GM12892 (cell line): ENCODE data around the gene PRKD1.

Experiments used
- DNase-seq: peaks from one replicate; pipeline ENCODE4 v3.0.0; 2011; ENCODE audit not compliant: insufficient read length
- FAIRE-seq: peaks from 2 replicates; lab custom pipeline; 2011; peaks lifted over from hg19 to GRCh38; lab: Jason Lieb, UNC
- POLR2A ChIP-seq: IDR thresholded peaks from 2 replicates; pipeline ENCODE4 v1.6.1; 2011; ENCODE audit warnings: low read depth, low read length, control low read depth
- POLR2AphosphoS5 ChIP-seq: IDR thresholded peaks from 2 replicates; pipeline ENCODE4 v1.6.1; 2011; ENCODE audit warnings: low read depth, low read length, control low read depth
- TAF1 ChIP-seq: IDR thresholded peaks from 2 replicates; pipeline ENCODE4 v1.6.1; 2011; ENCODE audit warnings: low read depth, mild to moderate bottlenecking, control low read depth, low read length, borderline replicate concordance

The PRKD1 gene

DNA sequence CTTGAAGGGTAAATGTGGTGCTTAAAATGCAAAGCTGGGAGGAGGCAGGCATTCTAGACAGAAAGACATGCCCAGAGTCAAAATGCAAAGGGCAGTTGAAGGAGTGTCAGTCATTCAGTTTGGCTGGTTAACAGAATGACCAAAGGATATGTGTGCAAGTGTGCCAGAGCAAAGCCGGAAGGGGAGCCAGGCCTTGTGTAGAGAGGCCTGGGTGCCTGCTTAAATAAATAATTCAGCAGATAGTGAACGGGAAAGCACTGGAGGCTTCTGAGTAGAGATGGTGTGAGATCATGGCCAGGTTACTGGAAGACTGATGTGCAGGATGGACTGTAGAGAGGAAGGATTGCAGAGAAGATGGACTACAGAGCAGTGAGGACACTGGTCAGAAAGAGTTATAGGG is 244.9 kb downstream of the PRKD1 start:
- TF ChIP-seq POLR2A: no peak
- DNase-seq: no peak
- no peak for FAIRE-seq

DNA sequence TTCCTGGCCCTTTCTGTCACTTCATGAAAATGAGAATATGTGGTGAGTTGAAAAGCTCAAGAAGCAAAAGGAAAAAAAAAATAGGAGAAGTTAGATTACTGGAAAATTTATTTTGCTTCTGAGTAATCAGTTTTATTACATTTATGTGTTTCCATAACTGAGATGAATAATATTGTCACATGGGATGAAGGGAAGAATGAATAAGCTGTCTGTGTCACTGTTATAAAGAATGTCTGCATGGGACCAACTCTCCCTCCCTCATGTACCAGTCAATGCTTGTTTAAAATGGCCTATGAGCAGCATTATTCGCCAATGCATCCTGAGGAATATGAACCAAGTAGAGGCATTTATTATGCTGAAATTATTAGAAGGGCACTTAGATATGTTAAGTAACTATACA is 246.3 kb downstream of the PRKD1 start:
- no peak for TF ChIP-seq POLR2A
- TF ChIP-seq TAF1: no peak
- TF ChIP-seq POLR2AphosphoS5: no peak
- DNase-seq (no peak), FAIRE-seq (no peak)

DNA sequence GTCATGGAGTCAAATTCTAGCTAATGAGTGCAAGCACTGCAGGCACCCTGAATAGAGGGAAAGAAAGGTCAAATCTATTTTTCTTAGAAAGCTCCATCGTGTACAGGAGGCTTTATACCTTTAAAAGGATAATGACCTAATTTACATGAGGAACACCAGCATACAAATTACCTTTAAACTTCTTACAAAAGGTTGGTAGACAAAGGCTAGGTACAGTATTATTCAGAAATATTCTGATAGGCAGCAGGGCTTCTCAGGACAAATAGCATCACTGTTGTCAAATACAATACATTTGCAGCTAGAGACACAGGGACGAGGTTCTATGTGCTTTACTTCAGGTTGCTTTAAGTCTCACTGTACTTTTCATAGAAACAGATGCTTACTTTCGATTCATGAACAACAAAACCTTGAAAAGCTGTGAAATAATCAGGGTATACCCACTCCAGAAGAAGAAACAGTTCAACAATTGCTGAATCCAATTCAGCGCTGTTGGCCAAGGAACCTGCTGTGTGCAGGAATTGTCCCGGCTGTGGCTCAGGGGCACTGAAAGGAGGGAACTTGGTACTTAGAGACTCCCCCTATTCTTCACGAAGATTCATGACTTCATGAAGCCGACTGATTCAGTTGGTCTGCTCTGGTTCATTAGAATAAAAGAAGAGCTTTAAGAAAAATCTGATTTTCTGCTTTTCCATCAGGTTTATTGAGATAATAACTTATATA is 252.9 kb downstream of the PRKD1 start:
- TF ChIP-seq TAF1 (no peak), POLR2AphosphoS5 (no peak), POLR2A (no peak)
- FAIRE-seq (no peak), DNase-seq (no peak)

GRCh38 chr14:29672831-29673230 is 254.8 kb downstream of the PRKD1 start:
- no peak for DNase-seq
- no peak for FAIRE-seq
- TF ChIP-seq POLR2A (no peak), TAF1 (no peak), POLR2AphosphoS5 (no peak)

GRCh38 chr14:29671034-29671433 is 256.6 kb downstream of the PRKD1 start:
- DNase-seq: no peak
- TF ChIP-seq TAF1 (no peak), POLR2A (no peak)

DNA sequence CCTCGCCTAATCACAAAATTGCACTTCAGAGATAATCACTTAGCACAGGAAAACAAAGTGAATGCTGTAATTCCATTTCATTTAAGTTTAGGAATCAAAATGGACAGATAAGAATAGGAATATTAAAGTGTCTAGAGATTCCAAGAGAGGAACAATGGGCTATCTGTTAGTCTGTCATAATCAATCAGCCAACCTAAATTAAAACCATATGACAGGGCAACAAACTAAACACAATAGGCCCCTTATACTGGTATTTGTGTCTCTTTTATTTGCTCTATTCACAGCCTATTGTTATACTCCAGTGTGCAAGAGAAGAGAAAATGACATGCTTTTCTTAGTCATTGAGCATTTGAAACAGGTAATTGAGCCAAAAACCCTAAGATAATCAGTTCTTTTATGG is 259.4 kb downstream of the PRKD1 start:
- TF ChIP-seq POLR2A (no peak), TAF1 (no peak), POLR2AphosphoS5 (no peak)
- DNase-seq (no peak), FAIRE-seq (no peak)

More at GRCh38 chr14:29671034-29671433, 256.6 kb downstream of the PRKD1 start:
- no peak for FAIRE-seq

DNA sequence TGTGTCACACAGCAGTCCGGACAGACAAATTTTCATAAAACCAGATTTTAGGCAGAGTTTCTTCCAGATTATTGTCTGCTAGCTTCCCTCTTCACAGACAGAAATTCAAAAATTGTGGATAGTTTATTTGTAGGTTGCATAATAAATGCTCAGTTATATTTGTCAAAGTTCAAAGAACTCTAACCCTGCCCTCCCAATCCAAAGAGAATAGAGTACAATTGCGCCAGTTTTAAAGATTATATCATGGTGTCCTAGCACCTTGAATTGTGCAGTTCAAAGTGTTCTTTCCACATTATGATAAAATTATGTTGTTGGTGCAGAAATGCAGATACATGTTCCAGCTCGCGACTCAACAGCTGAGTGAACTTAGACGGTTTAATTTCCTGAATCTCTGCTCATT is 263.1 kb downstream of the PRKD1 start:
- no peak for TF ChIP-seq POLR2AphosphoS5
- TF ChIP-seq TAF1: no peak
- TF ChIP-seq POLR2A: no peak
- DNase-seq (no peak), FAIRE-seq (no peak)

- FAIRE-seq: no peak
- no peak for DNase-seq
- TF ChIP-seq TAF1: no peak
- TF ChIP-seq POLR2A: no peak
- TF ChIP-seq POLR2AphosphoS5: no peak
Measured at GRCh38 chr14:29663281-29663801, 264.3 kb downstream of the PRKD1 start.

DNA sequence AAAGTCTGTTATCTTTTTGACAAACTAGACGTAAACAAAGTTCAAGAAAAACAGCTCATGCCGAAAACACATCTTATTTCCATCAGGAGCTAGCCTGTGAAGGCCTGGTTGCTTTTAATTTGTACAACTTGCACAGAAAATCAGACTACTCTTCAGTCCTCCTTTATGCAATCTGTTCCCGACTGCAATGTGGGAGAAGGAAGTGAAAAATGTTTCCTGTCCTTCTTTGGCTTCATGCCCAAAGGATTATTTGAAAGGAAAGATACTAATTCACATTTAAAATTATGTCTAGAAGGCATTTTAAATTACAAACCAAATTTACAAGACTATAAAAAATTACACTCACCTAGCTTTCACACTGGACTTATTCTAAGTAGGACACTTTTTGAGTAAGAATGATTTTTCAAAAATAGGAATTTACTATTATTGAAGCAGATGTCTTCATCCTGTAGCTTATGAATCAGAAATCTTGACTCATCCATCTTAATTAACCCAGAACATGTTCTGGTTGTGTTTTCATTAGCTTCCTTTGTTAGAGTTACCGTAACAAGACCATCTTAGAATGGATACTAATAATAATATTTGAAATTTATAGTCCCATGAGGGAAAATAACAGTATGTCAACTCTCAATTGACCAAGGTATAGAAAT is 272.6 kb downstream of the PRKD1 start:
- DNase-seq (no peak), FAIRE-seq (no peak)
- TF ChIP-seq POLR2A: no peak
- TF ChIP-seq TAF1: no peak
- no peak for TF ChIP-seq POLR2AphosphoS5

- FAIRE-seq: no peak
- TF ChIP-seq POLR2AphosphoS5: no peak
- TF ChIP-seq TAF1: no peak
- no peak for TF ChIP-seq POLR2A
- no peak for DNase-seq
Measured at GRCh38 chr14:29653303-29653702, 274.3 kb downstream of the PRKD1 start.

- FAIRE-seq (no peak), DNase-seq (no peak)
- no peak for TF ChIP-seq POLR2A
- TF ChIP-seq TAF1: no peak
- TF ChIP-seq POLR2AphosphoS5: no peak
Measured at GRCh38 chr14:29652571-29652970, 275.1 kb downstream of the PRKD1 start.
